CD4-positive, CD25-positive, alpha-beta regulatory T cell (primary cell): ENCODE measurements around the gene FAM90A26. TPM values are rescaled to one million over a fixed set of nuclear protein-coding genes. Genes with fewer than 3 reads are reported as not detected.
"Not testable (repeated sequence)": the region's sequence is repeated elsewhere in the genome, so short reads cannot be mapped to it uniquely, and the experiment has no call there.

Experiments used
- ATAC-seq, 2 donors: fragments of 150-1000 bp; cut with Tn5 transposase; one replicate each; pipeline ENCODE4 v1.10.0; 2021; ENCODE audit warnings: low read depth in 2 of 2, moderate number of reproducible peaks in 2 of 2, moderate library complexity in 1 of 2
- DNase-seq, 3 donors: peaks; one replicate each; pipeline versions ENCODE4 v3.0.0 to v3.0.0-alpha.2; 2012 to 2022; ENCODE audit warnings: mixed read lengths in 1 of 3
- H3K27ac ChIP-seq: one replicate; pipeline ENCODE4 v1.7.0; 2013; ENCODE audit warnings: mild to moderate bottlenecking, low read length; ENCODE audit not compliant: insufficient read depth, poor library complexity, severe bottlenecking
- H3K27me3 ChIP-seq: one replicate; pipeline ENCODE4 v1.7.0; 2013; ENCODE audit warnings: low read length; ENCODE audit not compliant: control insufficient read depth, insufficient read depth
- H3K36me3 ChIP-seq: one replicate; pipeline ENCODE4 v1.7.0; 2013; ENCODE audit warnings: mild to moderate bottlenecking, low read length, moderate library complexity; ENCODE audit not compliant: control insufficient read depth, insufficient read depth
- H3K4me1 ChIP-seq: 2 replicates; pipeline ENCODE4 v1.7.0; 2013; ENCODE audit warnings: mild to moderate bottlenecking, low read length; ENCODE audit not compliant: insufficient read depth, control insufficient read depth, poor library complexity, severe bottlenecking
- H3K4me3 ChIP-seq: one replicate; pipeline ENCODE4 v1.7.0; 2013; ENCODE audit warnings: low read depth, mild to moderate bottlenecking, low read length, moderate library complexity
- H3K9me3 ChIP-seq, 2 experiments: 1 replicate in 1 of 2; 2 replicates in 1 of 2; pipeline ENCODE4 v1.7.0; 2013; ENCODE audit warnings: low read length in 2 of 2, mild to moderate bottlenecking in 1 of 2, moderate library complexity in 1 of 2; ENCODE audit not compliant: control insufficient read depth in 2 of 2
- H3K27ac Mint-ChIP-seq, 3 donors: one replicate each; pipeline ENCODE4 v1.8.0; 2020 to 2022; ENCODE audit warnings: mild to moderate bottlenecking in 3 of 3, mixed read lengths in 3 of 3, moderate library complexity in 2 of 3
- H3K27me3 Mint-ChIP-seq: one replicate; pipeline ENCODE4 v1.8.0; 2022; ENCODE audit warnings: mild to moderate bottlenecking, mixed read lengths
- H3K36me3 Mint-ChIP-seq: one replicate; pipeline ENCODE4 v1.8.0; 2020; ENCODE audit warnings: mixed read lengths
- H3K4me1 Mint-ChIP-seq, 4 donors: one replicate each; pipeline ENCODE4 v1.8.0; 2020 to 2022; ENCODE audit warnings: mixed read lengths in 4 of 4, mild to moderate bottlenecking in 1 of 4
- H3K4me3 Mint-ChIP-seq, 4 donors: one replicate each; pipeline ENCODE4 v1.8.0; 2020 to 2022; ENCODE audit warnings: mild to moderate bottlenecking in 4 of 4, mixed read lengths in 4 of 4, moderate library complexity in 3 of 4
- H3K9me3 Mint-ChIP-seq, 7 donors: one replicate each; pipeline ENCODE4 v1.8.0; 2020 to 2022; ENCODE audit warnings: mixed read lengths in 7 of 7, mild to moderate bottlenecking in 3 of 7, moderate library complexity in 2 of 7
- polyA plus RNA-seq, 4 donors: library from polyadenylated mRNA; unstranded; fragments of 300-500 nt; fragmentation: Illumina TruSeq; gene quantifications; one replicate each; pipeline ENCODE4 v1.2.3, GENCODE V29; 2021
- total RNA-seq: library from RNA; stranded (reverse); gene quantifications from one replicate; pipeline ENCODE4 v1.2.3, GENCODE V29; 2022

FAM90A26 gene
- total and polyA plus RNA-seq, 5 donors from 2014 or later: not detected

DNA sequence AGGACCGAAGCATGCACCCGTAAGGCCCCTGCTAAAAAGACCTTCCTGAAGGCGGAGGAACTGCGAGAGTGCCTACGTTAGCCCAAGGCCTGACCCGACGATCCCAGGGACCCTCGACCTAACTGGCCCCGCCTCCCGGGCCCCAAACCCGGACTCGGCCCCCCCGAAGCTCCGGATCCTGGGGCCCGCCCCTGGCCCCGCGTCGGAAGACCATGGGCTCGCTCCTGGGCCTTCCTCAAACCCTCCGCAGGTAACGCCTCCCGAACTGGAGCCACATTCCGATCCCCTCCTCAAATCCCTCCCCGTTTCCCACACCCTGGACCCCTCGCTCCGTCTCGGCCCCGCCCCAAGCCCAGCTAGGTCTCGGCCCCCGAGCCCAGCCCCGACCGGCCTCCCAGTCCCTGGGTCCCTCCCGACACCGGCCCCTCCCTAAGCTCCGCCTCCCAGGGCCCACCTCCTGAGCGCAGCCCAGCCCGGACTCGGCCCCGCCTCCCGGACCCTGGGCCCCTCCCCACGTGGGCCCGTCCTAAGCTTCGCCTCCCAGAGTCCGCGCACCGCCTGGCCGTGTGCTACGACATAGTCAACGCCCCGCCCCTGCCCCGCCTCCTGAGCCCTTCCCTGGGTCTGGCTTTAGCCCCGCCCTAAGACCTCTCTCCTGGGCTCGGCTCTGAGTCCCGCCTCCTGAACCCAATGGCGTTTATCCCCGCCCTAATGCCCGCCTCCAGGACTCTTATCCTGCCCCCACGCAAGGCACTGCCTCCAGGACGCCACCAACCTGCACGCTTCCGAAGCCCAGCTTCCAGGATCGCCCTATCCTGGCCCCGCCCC lies 17.8 kb upstream of the FAM90A26 start:
- H3K4me3 ChIP-seq: peak overlapping the region; percentile 48
- H3K36me3 Mint-ChIP-seq: not testable (repeated sequence)

DNA sequence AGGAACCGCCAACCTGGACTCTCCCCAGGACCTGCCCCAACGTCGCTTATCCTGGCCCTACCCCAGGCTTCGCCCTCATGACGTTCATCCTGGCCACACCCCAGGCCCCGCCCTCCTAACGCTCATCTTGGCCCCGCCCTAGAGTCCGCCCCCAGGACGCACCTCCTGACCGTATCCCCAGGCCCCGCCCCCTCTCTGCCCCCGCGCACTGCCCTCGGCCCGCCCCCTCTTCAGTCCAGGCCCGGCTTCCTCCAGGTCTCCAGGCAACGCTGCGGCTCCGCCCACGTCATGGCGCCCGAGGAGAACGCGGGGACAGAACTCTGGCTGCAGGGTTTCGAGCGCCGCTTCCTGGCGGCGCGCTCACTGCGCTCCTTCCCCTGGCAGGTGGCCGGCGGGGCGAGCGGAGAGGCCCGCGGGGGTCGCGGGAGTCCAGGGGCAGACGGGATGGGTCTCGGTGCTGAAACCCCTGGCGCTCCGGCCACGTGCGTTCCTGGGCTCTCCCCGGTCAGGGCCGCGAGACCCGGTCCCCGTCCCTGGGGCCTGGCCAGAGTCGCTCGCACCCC lies 17.1 kb upstream of the FAM90A26 start:
- Mint-ChIP-seq H3K4me1 (peaks cover 0 to 25% (median 13%) of the 10 kb centered on the region in 4 donors), H3K4me3 (peak overlapping the region; percentile 92 to 99 (median 98)), H3K27ac (peak overlapping the region; percentile 98 to 100 (median 99))
- H3K4me3 ChIP-seq, H3K36me3 ChIP-seq, H3K27me3 Mint-ChIP-seq, H3K27me3 ChIP-seq, H3K9me3 ChIP-seq, H3K36me3 Mint-ChIP-seq, H3K4me1 ChIP-seq, H3K9me3 Mint-ChIP-seq: not testable (repeated sequence)
- ATAC-seq (peak; percentile 97 to 99), DNase-seq (peak; percentile 93 to 98 (median 95))
- H3K27ac ChIP-seq: peak overlapping the region; percentile 92

More for the DNA sequence above, 17.8 kb upstream of the FAM90A26 start:
- H3K27ac Mint-ChIP-seq: peak overlapping the region; percentile 98 to 100 (median 99)
- not testable (repeated sequence) for H3K9me3 ChIP-seq, H3K27me3 Mint-ChIP-seq, H3K4me1 ChIP-seq, H3K27me3 ChIP-seq, H3K9me3 Mint-ChIP-seq, H3K36me3 ChIP-seq
- H3K4me1 Mint-ChIP-seq: peaks cover 0 to 25% (median 13%) of the 10 kb centered on the region in 4 donors
- H3K4me3 Mint-ChIP-seq: peak overlapping the region; percentile 92 to 99 (median 98)
- H3K27ac ChIP-seq: peak overlapping the region; percentile 92
- DNase-seq (peak; percentile 92 to 93 (median 92)), ATAC-seq (peak; percentile 72 to 73)

DNA sequence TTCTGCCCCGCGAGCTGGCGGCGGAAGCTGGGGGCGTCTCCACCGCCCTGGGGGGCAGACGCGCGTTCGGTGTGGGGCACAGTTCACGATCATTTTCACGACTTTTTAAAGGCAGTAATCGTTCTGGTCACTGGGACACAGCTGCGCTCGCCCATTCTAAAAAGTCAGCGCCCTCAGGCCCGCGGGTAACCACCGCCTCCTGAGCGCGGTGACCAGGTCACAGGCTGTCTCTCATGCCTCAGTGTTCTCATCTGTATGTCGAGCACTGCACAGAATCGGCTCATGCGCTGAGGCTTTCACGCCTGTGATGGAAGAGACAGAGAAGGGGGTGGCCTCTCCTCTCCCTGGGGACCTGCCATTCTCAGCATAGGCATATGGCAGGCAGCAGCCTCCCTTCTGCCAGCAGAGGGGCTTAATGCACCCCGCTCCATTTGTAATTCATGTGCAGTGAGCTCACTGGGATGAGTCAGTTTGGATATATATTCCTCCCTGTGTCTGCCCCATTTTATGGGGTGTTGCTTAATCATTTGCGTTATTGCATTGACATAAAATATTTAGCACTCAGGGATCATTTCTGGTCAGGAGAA lies 16.5 kb upstream of the FAM90A26 start:
- Mint-ChIP-seq H3K4me3 (peak overlapping the region; percentile 92 to 99 (median 95)), H3K4me1 (peaks cover 0 to 25% (median 13%) of the 10 kb centered on the region in 4 donors), H3K27ac (peak overlapping the region; percentile 38 to 86 (median 85))
- not testable (repeated sequence) for H3K9me3 ChIP-seq, H3K27me3 Mint-ChIP-seq, H3K36me3 Mint-ChIP-seq, ATAC-seq, H3K9me3 Mint-ChIP-seq, H3K4me3 ChIP-seq, H3K4me1 ChIP-seq, H3K27me3 ChIP-seq, H3K36me3 ChIP-seq
- DNase-seq: peak in 1 of 3 donors; percentile 10
- H3K27ac ChIP-seq: peak overlapping the region; percentile 92

- H3K27ac Mint-ChIP-seq: peak overlapping the region in 2 of 3 donors; percentile 42 to 54
- not testable (repeated sequence) for H3K27me3 Mint-ChIP-seq, H3K4me1 ChIP-seq, H3K36me3 ChIP-seq, H3K4me3 ChIP-seq, H3K9me3 Mint-ChIP-seq, H3K9me3 ChIP-seq, H3K36me3 Mint-ChIP-seq, ATAC-seq, H3K27ac ChIP-seq, H3K27me3 ChIP-seq
- H3K4me1 Mint-ChIP-seq: peaks cover 0 to 25% (median 11%) of the 10 kb centered on the region in 4 donors
- peak in 1 of 3 donors; percentile 69 for DNase-seq
- peak overlapping the region; percentile 33 to 88 (median 76) for H3K4me3 Mint-ChIP-seq
Measured at GRCh38 chr4:9155101-9155886, 14.9 kb upstream of the FAM90A26 start.

DNA sequence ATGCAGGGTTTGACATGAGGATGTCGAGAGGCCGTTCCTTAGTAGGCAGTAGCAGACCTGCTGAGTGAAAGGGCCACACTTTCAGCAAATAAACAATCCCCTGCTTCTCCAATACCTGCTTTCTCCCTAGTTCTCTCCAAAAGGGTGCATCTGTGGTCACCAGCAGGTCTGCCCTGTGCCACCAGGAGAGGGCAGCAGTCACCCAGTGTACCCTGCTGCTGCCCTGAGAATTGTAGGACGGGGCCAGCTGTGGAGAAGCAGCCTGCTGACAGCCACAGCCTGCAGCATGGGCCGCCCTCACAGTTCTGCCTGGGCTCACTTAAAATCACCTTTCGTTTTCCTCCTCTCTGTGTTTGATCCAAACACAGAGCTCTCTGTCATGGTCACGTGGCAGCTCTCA lies 11.8 kb upstream of the FAM90A26 start:
- H3K36me3 Mint-ChIP-seq, H3K27me3 Mint-ChIP-seq, H3K27me3 ChIP-seq, H3K9me3 Mint-ChIP-seq, H3K4me1 ChIP-seq, H3K27ac Mint-ChIP-seq, H3K36me3 ChIP-seq, H3K9me3 ChIP-seq, ATAC-seq, H3K4me3 Mint-ChIP-seq, H3K4me3 ChIP-seq, H3K27ac ChIP-seq: not testable (repeated sequence)
- peak in 1 of 3 donors; percentile 35 for DNase-seq
- peaks cover 0 to 19% (median 5%) of the 10 kb centered on the region in 4 donors for H3K4me1 Mint-ChIP-seq

GRCh38 chr4:9160046-9160445 lies 10.2 kb upstream of the FAM90A26 start:
- ATAC-seq, H3K4me1 ChIP-seq, H3K9me3 Mint-ChIP-seq, H3K4me1 Mint-ChIP-seq, H3K4me3 ChIP-seq, H3K36me3 Mint-ChIP-seq, H3K27me3 Mint-ChIP-seq, H3K9me3 ChIP-seq, H3K36me3 ChIP-seq, DNase-seq, H3K27ac Mint-ChIP-seq, H3K4me3 Mint-ChIP-seq, H3K27me3 ChIP-seq, H3K27ac ChIP-seq: not testable (repeated sequence)

GRCh38 chr4:9165990-9166389 lies 4.2 kb upstream of the FAM90A26 start:
- not testable (repeated sequence) for H3K9me3 ChIP-seq, H3K36me3 ChIP-seq, H3K27me3 Mint-ChIP-seq, H3K4me1 ChIP-seq, DNase-seq, H3K4me1 Mint-ChIP-seq, H3K27me3 ChIP-seq, H3K27ac Mint-ChIP-seq, H3K4me3 ChIP-seq, H3K36me3 Mint-ChIP-seq, H3K27ac ChIP-seq, ATAC-seq, H3K9me3 Mint-ChIP-seq
- peak overlapping the region in 1 of 4 donors; percentile 32 for H3K4me3 Mint-ChIP-seq
